Stimulated activated CD8-positive, alpha-beta memory T cell treated with anti-CD3 and anti-CD28 coated beads, Interleukin-2, amount 100 ng/mL, for 48 hours (primary cell): ENCODE data around the gene CDH4.

Source experiments
- DNase-seq, 2 donors: peaks; one replicate each; pipeline ENCODE4 v3.0.0-alpha.2; 2020; ENCODE audit warnings: low read depth in 2 of 2

CDH4 gene

GRCh38 chr20:61536671-61537070 lies 284.6 kb downstream of the CDH4 start:
- DNase-seq = no peak

GRCh38 chr20:61537239-61538182 lies 285.4 kb downstream of the CDH4 start:
- DNase-seq = no peak

- DNase-seq = no peak
Measured at GRCh38 chr20:61538183-61538942, 286.3 kb downstream of the CDH4 start.

GRCh38 chr20:61538943-61539265 lies 286.8 kb downstream of the CDH4 start:
- no peak for DNase-seq

- DNase-seq = no peak
Measured at GRCh38 chr20:61539706-61540360, 287.8 kb downstream of the CDH4 start.

- DNase-seq = no peak
Measured at GRCh38 chr20:61541537-61541936, 289.5 kb downstream of the CDH4 start.

- DNase-seq = no peak
Measured at GRCh38 chr20:61543086-61543485, 291.0 kb downstream of the CDH4 start.

GRCh38 chr20:61543931-61544745 lies 292.1 kb downstream of the CDH4 start:
- DNase-seq = no peak

GRCh38 chr20:61544910-61545889 lies 293.1 kb downstream of the CDH4 start:
- no peak for DNase-seq

GRCh38 chr20:61546641-61547040 lies 294.6 kb downstream of the CDH4 start:
- no peak for DNase-seq

- no peak for DNase-seq
Measured at GRCh38 chr20:61548069-61548468, 296.0 kb downstream of the CDH4 start.

GRCh38 chr20:61549865-61550264 lies 297.8 kb downstream of the CDH4 start:
- DNase-seq = no peak

GRCh38 chr20:61551401-61551800 lies 299.3 kb downstream of the CDH4 start:
- DNase-seq = no peak

- DNase-seq = no peak
Measured at GRCh38 chr20:61554617-61555016, 302.6 kb downstream of the CDH4 start.

- DNase-seq = no peak
Measured at GRCh38 chr20:61555566-61555965, 303.5 kb downstream of the CDH4 start.

- DNase-seq = no peak
Measured at GRCh38 chr20:61556111-61556510, 304.1 kb downstream of the CDH4 start.

GRCh38 chr20:61556673-61557072 lies 304.6 kb downstream of the CDH4 start:
- no peak for DNase-seq

GRCh38 chr20:61557621-61558020 lies 305.6 kb downstream of the CDH4 start:
- DNase-seq = no peak

GRCh38 chr20:61558726-61559125 lies 306.7 kb downstream of the CDH4 start:
- no peak for DNase-seq

GRCh38 chr20:61559706-61560315 lies 307.8 kb downstream of the CDH4 start:
- DNase-seq = no peak
